ENCODE results near the gene SMIM38. TPM values are rescaled to one million over a fixed set of nuclear protein-coding genes. Genes with fewer than 3 reads are reported as not detected.
"Not testable (repeated sequence)": the region's sequence is repeated elsewhere in the genome, so short reads cannot be mapped to it uniquely, and the experiment has no call there.

SMIM38 gene
- total RNA-seq, 4 donors from 2014 or later: 0.13 to 1.8 (median 0.98) TPM

GRCh38 chr11:69145050-69145380, 10.7 kb upstream of the SMIM38 start:
- DNase-seq (ENCODE audit: low spot score in 2 of 2): no peak
- no peak overlapping the region for H3K4me3 ChIP-seq (ENCODE audit: low read depth, poor library complexity, severe bottlenecking)
- intact Hi-C loops (cut with DNase I; ENCODE audit: low total_unique reads): no loop called here
- TF ChIP-seq POLR2A (IDR thresholded peaks at IDR 0.05): no peak
- no peak for TF ChIP-seq CTCF (IDR thresholded peaks at IDR 0.05)
- 59 to 61% methylated on average over 4 of the region's 4 CpGs for WGBS, 2 donors

- WGBS, 2 donors: 94 to 95% methylated on average over 13 of the region's 13 CpGs
- H3K4me3 ChIP-seq (ENCODE audit: low read depth, poor library complexity, severe bottlenecking): no peak overlapping the region
- intact Hi-C loops (cut with DNase I; ENCODE audit: low total_unique reads): no loop called here
- no peak for TF ChIP-seq POLR2A (IDR thresholded peaks at IDR 0.05)
- TF ChIP-seq CTCF (IDR thresholded peaks at IDR 0.05): no peak
- no peak for DNase-seq (ENCODE audit: low spot score in 2 of 2)
Measured at GRCh38 chr11:69148377-69148762, 7.4 kb upstream of the SMIM38 start.

- H3K4me3 ChIP-seq (ENCODE audit: low read depth, poor library complexity, severe bottlenecking): no peak overlapping the region
- no peak for DNase-seq (ENCODE audit: low spot score in 2 of 2)
- TF ChIP-seq CTCF (IDR thresholded peaks at IDR 0.05) (no peak), POLR2A (IDR thresholded peaks at IDR 0.05) (no peak)
- intact Hi-C loops (cut with DNase I; ENCODE audit: low total_unique reads): no loop called here
- WGBS, 2 donors: 90 to 95% methylated on average over 9 of the region's 9 CpGs
Measured at GRCh38 chr11:69148806-69149205, 6.9 kb upstream of the SMIM38 start.

GRCh38 chr11:69149338-69150045, 6.2 kb upstream of the SMIM38 start:
- 90 to 93% methylated on average over 11 of the region's 11 CpGs for WGBS, 2 donors
- intact Hi-C loops (cut with DNase I; ENCODE audit: low total_unique reads); H3K4me3 ChIP-seq (ENCODE audit: low read depth, poor library complexity, severe bottlenecking); DNase-seq (ENCODE audit: low spot score in 2 of 2): not testable (repeated sequence)

- DNase-seq (ENCODE audit: low spot score in 2 of 2): no peak
- no peak overlapping the region for H3K4me3 ChIP-seq (ENCODE audit: low read depth, poor library complexity, severe bottlenecking)
- intact Hi-C loops (cut with DNase I; ENCODE audit: low total_unique reads): no loop called here
- 86 to 93% methylated on average over 3 of the region's 3 CpGs for WGBS, 2 donors
- TF ChIP-seq CTCF (IDR thresholded peaks at IDR 0.05): no peak
- no peak for TF ChIP-seq POLR2A (IDR thresholded peaks at IDR 0.05)
Measured at GRCh38 chr11:69150175-69150574, 5.6 kb upstream of the SMIM38 start.

GRCh38 chr11:69151836-69152235, 3.9 kb upstream of the SMIM38 start:
- TF ChIP-seq POLR2A (IDR thresholded peaks at IDR 0.05) (no peak), CTCF (IDR thresholded peaks at IDR 0.05) (no peak)
- intact Hi-C loops (cut with DNase I; ENCODE audit: low total_unique reads): no loop called here
- 82 to 86% methylated on average over 10 of the region's 10 CpGs for WGBS, 2 donors
- no peak for DNase-seq (ENCODE audit: low spot score in 2 of 2)
- H3K4me3 ChIP-seq (ENCODE audit: low read depth, poor library complexity, severe bottlenecking): no peak overlapping the region

Measured in lower leg skin (tissue), 4 donors.